GM18511 (cell line): ENCODE results near the gene STC2.

Experiments
- ATAC-seq: cut with Tn5 transposase; IDR thresholded peaks from one replicate; pipeline ENCODE4 v1.9.1; 2021; ENCODE audit warnings: mild to moderate bottlenecking, moderate library complexity; ENCODE audit not compliant: unreplicated experiment

The STC2 gene

GRCh38 chr5:173329491-173330337 lies 1.5 kb upstream of the STC2 start:
- ATAC-seq = peak; percentile 54

GRCh38 chr5:173328844-173329490 lies 753 bp upstream of the STC2 start:
- no peak for ATAC-seq

GRCh38 chr5:173327084-173327947 lies 898 bp downstream of the STC2 start:
- no peak for ATAC-seq

- ATAC-seq = no peak
Measured at GRCh38 chr5:173326501-173326960, 1.7 kb downstream of the STC2 start.

GRCh38 chr5:173325091-173325698 lies 3.0 kb downstream of the STC2 start:
- no peak for ATAC-seq

- no peak for ATAC-seq
Measured at GRCh38 chr5:173324115-173325001, 3.9 kb downstream of the STC2 start.

GRCh38 chr5:173323799-173324114 lies 4.5 kb downstream of the STC2 start:
- no peak for ATAC-seq

- ATAC-seq = no peak
Measured at GRCh38 chr5:173323106-173323798, 5.0 kb downstream of the STC2 start.

GRCh38 chr5:173321886-173322285 lies 6.3 kb downstream of the STC2 start:
- ATAC-seq = no peak

- no peak for ATAC-seq
Measured at GRCh38 chr5:173320259-173320658, 8.0 kb downstream of the STC2 start.

GRCh38 chr5:173319646-173320045 lies 8.6 kb downstream of the STC2 start:
- no peak for ATAC-seq

- ATAC-seq = no peak
Measured at GRCh38 chr5:173318881-173319620, 9.2 kb downstream of the STC2 start.

GRCh38 chr5:173318330-173318729 lies 9.9 kb downstream of the STC2 start:
- ATAC-seq = no peak

- no peak for ATAC-seq
Measured at GRCh38 chr5:173317852-173318251, 10.4 kb downstream of the STC2 start.

GRCh38 chr5:173317091-173317730 lies 11.0 kb downstream of the STC2 start:
- ATAC-seq = no peak

- ATAC-seq = no peak
Measured at GRCh38 chr5:173316339-173317020, 11.7 kb downstream of the STC2 start.

GRCh38 chr5:173315495-173316338 lies 12.5 kb downstream of the STC2 start:
- no peak for ATAC-seq
